ENCODE measurements around the gene MACROH2A2.

DNA sequence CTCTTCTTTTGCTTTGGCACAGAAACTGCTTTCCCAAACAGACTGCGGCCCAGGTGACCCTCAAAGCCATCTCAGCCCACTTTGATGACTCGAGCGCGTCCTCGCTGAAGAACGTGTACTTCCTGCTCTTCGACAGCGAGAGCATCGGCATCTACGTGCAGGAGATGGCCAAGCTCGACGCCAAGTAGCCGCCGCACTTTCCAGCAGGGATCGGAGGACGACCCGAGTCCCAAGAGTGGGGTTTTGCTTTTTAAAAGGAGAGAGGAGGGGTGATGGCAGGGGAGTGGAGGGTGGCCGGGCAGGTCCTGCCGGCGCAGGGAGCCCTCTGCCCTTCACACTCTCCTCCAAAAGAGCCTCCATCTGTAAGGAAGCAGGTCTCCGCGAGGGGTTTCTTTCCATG lies 58.9 kb downstream of the MACROH2A2 start:
- TF ChIP-seq, protein P1, sequence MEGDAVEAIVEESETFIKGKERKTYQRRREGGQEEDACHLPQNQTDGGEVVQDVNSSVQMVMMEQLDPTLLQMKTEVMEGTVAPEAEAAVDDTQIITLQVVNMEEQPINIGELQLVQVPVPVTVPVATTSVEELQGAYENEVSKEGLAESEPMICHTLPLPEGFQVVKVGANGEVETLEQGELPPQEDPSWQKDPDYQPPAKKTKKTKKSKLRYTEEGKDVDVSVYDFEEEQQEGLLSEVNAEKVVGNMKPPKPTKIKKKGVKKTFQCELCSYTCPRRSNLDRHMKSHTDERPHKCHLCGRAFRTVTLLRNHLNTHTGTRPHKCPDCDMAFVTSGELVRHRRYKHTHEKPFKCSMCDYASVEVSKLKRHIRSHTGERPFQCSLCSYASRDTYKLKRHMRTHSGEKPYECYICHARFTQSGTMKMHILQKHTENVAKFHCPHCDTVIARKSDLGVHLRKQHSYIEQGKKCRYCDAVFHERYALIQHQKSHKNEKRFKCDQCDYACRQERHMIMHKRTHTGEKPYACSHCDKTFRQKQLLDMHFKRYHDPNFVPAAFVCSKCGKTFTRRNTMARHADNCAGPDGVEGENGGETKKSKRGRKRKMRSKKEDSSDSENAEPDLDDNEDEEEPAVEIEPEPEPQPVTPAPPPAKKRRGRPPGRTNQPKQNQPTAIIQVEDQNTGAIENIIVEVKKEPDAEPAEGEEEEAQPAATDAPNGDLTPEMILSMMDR (conservative IDR thresholded peaks at IDR 0.05 in 1 of 2, IDR thresholded peaks at IDR 0.05 in 1 of 2; ENCODE audit: extremely low read depth in 1 of 2, insufficient read depth in 1 of 2, low read depth in 1 of 2, low read length in 2 of 2): no peak
- no peak for TF ChIP-seq EZH2 (IDR thresholded peaks at IDR 0.05; ENCODE audit: borderline replicate concordance, low read length)

Measured in mammary epithelial cell (primary cell).